Skeletal muscle cell (primary cell): Measurements from ENCODE around the gene FRAS1.

Source experiments
- DNase-seq: peaks from one replicate; pipeline ENCODE4 v3.0.0-alpha.2; 2010; ENCODE audit warnings: low read depth
- H3K4me3 ChIP-seq: 2 replicates; pipeline ENCODE4 v1.5.1; 2011; ENCODE audit warnings: low read depth, mild to moderate bottlenecking, control low read depth, low read length, moderate library complexity

The FRAS1 gene

DNA sequence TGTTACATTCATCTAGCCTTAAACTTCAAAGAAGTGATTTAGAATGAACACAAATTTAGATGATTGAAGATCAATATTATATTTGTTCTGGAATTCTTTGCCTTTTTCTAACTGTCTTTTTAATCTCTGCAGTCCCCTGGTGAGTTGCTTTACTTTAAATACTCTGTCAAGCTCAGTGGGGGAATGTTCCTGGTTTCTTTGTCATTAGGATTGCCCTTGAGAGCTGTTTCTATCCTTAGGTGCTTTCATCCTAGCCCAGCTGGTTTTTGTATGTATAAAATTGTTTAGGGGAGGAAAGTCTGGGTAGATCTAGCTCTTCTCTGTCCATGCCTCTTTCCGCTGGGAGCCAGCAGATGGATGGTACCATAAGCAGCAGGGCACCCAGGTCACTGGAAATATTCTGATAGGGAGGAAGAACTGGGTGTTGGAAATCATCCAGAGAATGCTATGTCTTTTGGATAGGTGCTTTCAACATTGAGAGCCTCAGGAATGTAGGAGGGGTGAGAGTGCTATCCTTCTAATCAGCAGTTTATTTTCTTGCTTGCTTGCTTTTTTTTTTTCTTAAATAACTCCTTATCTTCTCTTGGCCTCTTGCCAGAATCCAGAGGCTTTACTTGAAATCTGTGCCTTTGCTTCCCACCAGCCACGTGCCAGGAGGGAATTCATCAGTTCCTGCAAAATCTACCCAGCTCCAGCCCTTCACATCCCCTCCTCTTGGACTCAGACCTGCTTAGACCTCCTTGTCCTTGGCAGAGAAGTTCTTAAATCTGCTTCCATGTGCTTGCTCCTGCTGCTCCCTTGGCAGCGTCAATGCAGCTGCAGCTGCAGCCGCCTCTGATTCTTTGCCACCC is 279.2 kb downstream of the FRAS1 start:
- no peak for DNase-seq

DNA sequence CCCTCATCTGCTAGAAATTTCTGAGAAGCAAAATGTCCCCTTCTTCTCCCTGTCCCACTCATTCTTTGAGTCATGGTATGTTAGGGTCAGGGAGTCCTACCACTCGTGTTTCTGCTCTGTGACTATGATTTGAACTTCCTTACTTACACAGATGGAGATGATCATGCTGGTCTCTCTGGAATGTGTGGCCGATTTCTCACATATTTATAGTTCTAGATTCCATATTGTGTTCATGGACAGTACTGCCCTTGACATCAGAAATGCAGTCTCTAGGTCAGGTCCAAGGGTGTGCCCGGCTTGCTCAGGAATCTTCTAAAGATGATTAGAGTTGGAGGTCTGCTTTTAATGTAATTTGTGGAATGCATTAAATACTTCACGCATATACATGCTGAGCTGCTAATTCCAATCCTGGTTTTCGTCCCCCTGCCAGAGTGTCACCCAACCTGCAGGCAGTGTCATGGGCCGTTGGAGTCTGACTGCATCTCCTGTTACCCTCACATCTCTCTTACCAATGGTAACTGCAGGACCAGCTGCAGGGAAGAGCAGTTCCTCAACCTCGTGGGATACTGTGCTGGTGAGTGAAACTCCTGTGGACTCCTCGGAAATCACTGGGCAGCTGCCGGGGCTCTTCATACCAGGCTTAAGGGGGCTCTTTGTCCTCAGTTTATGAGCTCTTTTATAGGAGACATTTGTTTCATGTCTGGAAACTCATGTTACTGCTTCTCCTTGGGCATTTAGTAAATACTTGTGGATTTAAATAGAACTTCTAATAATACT is 280.3 kb downstream of the FRAS1 start:
- no peak overlapping the region for H3K4me3 ChIP-seq
- no peak for DNase-seq

More for the DNA sequence above, 279.2 kb downstream of the FRAS1 start:
- no peak overlapping the region for H3K4me3 ChIP-seq

DNA sequence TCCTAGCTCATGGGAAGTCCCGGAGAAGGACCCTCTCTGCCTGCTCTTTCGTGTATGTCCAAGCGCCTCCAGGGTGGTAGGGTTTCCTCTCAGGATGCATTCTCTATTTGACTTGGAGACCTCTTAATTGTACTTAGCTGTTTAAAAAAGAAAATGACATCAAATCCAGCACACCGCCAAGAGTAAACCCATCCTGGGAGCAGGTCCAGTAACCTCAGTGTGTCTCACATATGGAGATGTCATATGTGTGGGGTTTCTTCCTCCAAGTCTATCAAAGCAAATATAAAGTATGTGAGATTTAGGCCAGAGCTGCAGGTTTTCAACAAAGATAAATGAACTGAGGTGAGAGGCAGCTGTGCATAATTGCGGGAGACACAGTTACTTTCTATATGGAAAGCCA is 285.0 kb downstream of the FRAS1 start:
- no peak overlapping the region for H3K4me3 ChIP-seq
- no peak for DNase-seq

DNA sequence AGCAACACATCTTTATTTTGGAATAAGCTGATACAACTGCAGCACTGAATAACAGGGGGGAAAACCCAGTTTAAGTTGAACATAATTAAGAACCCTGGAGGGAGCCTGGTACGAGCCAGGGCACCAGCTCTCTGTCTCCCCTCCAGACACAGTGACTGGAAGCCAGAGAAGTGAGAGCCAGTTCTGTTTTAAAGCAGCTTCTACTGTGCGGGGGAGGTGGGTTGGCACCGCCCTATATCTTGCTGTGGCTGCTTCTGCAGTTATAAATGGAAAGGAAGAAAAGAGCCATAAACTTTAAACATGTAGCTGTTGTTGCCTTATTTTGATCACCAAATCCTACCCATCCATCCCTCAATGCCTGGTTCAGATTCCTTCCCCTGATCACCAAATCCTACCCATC is 286.6 kb downstream of the FRAS1 start:
- H3K4me3 ChIP-seq: no peak overlapping the region
- DNase-seq: no peak

DNA sequence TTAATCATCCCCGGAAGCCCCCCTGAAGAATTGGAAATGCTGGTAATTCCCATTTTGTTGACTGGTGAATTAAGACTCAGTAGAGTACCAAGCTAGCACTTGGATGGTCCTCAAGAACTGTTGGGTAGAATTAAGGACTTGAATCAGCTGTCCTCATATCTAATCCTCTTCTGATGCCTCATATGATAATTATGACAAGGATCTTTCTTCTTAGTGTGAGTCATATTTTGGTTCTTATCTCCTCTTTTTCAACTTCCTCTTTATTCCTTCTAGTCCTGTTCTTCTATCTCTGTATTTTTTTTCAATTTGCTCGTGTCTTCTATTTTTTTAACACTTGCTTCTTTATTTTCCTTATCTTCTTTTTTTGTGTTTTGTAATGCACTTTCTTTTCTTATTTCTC is 288.1 kb downstream of the FRAS1 start:
- DNase-seq: no peak
- no peak overlapping the region for H3K4me3 ChIP-seq

DNA sequence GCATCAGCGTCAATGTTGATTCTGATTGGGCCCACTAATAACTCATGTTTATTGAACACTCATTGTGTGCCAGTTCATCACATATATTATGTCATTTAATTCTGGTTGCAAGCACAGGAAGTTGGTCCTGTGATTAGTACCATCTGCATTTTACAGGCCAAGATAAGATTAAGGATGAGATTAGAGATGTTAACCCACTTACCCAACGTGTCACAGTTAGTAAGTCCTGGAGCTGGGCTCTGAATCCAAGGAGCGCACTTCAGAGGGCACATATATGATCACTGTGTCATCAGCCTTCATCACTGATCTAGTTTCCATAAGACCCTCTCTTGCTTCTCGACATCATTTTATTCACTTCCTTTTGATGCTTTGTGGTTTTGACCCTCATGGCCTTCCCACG is 289.1 kb downstream of the FRAS1 start:
- no peak for DNase-seq

DNA sequence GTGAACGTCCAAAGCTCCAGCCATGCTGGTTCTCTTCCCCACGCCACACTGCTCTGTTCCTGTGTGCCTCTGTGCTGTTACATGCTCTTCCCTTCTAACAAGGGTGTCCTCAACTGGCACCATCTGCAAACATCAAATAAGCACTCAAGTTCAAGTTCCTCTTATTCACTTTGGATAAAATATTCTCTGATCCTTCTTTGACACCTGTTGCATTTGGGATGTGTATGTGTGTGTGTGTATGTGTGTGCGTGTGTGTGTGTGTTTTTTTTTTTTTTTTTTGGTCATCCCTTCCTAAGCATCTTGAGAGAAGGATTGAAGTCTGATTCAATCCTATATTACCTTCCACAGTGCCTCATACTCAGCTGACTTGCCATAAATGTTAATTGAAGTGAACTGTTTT is 290.4 kb downstream of the FRAS1 start:
- H3K4me3 ChIP-seq: no peak overlapping the region
- no peak for DNase-seq

More for the DNA sequence above, 289.1 kb downstream of the FRAS1 start:
- H3K4me3 ChIP-seq: no peak overlapping the region

DNA sequence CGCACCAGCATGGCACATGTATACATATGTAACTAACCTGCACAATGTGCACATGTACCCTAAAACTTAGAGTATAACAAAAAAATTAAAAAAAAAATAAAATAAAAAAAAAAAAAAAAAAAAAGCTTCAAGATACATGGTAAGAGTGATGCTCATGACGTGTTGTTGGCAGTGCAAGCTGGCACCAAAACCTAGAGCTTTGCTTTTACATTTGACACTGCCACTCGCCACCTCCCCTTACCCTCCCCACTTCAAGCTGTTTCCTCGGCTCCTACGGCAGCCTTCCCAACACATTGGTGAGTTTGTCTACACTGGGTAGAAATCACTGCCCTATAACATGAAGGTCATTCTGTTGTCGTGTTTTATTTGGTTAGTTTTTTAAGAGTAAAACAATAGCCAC is 296.8 kb downstream of the FRAS1 start:
- DNase-seq: no peak
- no peak overlapping the region for H3K4me3 ChIP-seq

DNA sequence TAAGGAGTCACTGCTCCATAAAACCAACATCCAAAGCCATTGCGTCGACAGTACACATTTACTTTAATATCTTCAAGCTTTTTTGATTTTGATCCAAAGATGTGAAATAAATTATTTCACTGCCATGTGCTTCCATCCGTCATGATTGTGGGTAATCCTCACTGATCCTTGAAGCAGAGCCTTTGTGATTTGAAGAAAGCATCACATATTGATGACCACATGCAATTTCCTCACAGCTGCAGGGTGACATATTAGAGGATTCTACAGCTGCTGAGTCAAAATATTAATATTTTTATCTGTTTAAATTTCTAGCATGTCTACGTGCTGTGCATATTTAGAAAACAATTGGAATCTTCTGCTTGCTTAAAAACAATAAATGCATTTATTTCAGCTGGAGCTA is 297.7 kb downstream of the FRAS1 start:
- no peak for DNase-seq
- H3K4me3 ChIP-seq: no peak overlapping the region

DNA sequence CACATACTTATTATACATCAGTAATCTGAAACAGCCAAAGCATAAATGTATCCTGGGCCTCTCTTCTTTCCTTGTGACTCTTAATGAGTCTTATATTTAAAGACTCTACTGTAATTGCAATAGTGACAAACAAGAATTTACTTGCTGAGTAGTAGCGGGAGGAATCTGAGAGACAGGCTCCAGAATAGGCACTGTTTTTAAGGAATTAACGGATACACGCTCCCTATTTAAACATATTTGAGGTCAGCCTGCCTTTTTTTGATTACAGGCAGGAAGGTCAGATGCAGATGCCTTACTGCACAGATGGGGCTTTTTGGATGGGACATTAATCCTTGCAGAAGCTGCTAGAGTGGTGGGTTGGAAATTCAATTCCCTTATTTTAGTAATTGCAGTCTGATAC is 298.2 kb downstream of the FRAS1 start:
- no peak overlapping the region for H3K4me3 ChIP-seq
- no peak for DNase-seq

DNA sequence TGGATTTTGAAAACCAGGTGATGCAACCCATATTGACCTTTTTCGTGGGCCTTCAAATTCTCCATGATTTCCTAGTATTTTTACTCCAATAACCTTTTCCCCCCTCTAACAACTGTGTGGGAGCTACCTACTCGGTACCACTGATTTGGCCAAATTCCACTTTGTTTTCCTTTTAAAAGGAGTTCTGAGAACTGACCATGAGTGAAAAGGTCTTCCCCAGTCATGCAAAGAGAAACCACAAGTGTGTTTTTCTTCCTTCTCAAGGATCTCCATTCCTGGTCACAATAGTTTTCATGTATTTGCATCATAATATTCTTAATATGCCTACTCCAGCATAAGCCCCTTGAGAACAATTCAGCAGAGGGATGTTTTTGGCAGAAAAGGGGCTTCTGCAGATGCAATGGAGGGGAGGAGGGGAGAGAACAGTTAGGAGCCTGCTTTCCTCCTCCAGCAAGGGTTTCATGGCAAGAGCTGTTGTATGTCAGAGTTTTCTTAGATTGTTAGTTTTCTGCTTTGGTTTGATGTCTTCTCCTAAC is 299.2 kb downstream of the FRAS1 start:
- DNase-seq: no peak

DNA sequence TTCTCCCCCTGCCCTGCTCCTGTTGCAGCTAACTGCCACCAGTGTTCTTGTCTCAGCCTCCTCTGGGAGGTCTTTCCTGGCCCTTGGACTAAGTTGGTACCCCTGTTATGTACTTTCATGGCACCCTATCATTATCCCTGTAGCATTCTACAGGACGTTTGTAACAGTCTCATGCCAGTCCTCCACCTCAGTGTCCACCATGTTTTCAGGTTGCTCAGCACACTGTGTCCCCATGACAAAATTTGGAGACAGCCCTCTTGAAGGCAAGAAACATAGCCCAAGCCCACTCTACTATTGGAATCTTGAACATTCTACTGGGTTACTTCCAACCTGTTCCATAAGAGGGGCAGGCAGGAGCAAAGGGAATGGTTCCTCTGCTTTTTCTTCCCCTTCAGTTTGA is 300.0 kb downstream of the FRAS1 start:
- no peak overlapping the region for H3K4me3 ChIP-seq

More for the DNA sequence above, 299.2 kb downstream of the FRAS1 start:
- no peak overlapping the region for H3K4me3 ChIP-seq

DNA sequence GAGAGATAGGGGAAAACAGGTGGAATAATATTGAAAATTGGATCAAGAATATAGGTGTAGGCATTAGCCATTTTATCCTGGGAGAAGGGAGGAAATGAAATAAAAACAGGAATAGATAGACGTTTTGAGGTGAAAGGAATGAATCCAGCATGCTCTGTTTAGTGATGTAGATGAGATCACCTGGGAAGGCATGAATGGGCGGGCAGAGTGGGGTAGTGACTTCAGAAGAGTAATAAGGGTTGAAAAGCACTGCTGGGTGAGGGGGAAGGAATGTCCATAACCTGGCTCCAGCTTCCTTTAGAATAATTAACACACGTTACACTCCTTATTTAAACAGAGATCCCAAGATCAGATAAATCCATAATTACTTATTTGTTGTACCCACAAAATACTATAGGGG is 303.3 kb downstream of the FRAS1 start:
- DNase-seq: no peak
- no peak overlapping the region for H3K4me3 ChIP-seq

More for the DNA sequence above, 300.0 kb downstream of the FRAS1 start:
- no peak for DNase-seq

DNA sequence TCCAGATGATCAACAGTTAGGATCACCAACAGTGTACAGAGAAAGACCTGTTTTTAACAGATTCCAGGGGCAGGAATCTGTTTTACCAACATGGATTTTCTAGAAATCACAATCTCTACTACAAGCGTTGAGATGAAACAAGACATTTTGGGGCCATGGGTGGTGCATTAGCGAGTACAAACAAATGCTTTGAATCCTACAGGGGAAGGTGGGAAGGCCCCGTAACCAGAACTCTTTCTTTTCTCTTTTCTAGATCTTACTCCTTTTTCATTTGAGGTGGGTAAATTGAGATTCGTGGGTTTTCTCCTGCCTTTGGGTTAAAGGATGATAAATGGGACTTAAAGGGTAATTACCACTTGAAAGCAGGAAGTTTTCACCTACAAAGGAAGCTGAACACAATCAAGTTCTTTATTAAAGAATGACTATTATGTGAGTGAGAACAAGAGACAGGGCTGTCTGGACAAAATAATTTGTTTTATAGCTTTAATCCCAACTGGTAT is 304.5 kb downstream of the FRAS1 start:
- no peak for DNase-seq
- no peak overlapping the region for H3K4me3 ChIP-seq

DNA sequence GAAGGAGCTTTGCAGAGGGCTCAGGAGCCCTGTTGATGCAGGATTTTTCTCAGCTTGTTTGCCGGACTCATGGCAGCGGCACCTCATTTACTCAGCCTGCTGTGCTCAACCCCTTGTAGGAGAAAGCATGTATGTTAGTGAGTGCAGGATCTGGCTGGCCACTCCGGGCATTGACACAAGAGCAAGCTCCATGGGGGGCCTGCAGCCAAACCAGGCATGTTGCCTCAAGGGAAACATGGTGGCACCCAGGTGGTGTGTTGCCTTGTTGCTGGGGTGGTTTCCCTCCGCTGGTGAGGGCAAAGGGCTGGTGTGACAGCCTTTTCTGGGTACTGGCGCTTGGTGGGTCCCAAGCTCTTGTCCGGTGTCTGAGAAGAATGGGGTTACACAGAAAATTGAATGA is 305.2 kb downstream of the FRAS1 start:
- no peak for DNase-seq

DNA sequence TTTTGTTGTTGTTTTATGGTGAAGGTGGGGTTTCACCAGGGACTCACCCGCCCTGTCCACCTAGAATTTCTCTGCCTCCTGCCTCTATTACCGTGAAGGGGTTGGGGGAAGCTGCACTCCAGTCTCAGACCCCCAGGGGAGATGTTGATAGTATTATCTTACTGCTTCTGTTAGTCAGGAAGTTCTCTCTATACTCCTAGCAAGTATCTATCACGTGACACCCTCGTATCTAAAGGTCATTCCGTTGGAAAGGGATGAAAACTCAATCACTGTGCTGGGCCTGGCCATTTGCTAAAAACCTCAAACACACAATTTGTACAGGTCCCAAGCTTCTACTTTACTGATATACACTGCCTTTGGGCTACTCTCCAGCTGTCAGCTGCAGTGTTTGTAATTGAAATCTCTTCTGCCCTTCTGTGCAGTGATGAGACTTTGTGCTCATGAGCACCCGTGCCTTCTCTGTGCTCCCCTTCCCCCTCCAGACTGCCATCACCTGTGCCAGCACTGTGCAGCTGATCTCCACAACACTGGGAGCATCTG is 306.0 kb downstream of the FRAS1 start:
- H3K4me3 ChIP-seq: no peak overlapping the region
- DNase-seq: no peak

More for the DNA sequence above, 305.2 kb downstream of the FRAS1 start:
- no peak overlapping the region for H3K4me3 ChIP-seq

DNA sequence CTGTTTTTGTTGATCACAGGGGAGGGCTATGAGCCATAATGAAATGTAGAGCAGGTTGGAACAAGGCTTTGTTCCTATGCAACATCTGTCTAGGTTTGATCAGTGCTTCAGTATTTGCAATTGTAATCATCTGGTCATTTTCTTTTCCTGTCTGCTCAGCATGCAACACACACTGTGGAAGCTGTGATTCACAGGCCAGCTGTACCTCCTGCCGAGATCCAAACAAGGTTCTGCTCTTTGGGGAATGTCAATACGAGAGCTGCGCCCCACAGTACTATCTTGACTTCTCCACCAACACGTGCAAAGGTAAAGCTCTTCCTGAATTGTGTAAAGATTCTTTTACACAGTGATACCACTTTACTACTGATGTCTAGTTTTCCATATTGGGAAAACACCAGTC is 312.6 kb downstream of the FRAS1 start:
- H3K4me3 ChIP-seq: no peak overlapping the region
- peak; percentile 26 for DNase-seq

DNA sequence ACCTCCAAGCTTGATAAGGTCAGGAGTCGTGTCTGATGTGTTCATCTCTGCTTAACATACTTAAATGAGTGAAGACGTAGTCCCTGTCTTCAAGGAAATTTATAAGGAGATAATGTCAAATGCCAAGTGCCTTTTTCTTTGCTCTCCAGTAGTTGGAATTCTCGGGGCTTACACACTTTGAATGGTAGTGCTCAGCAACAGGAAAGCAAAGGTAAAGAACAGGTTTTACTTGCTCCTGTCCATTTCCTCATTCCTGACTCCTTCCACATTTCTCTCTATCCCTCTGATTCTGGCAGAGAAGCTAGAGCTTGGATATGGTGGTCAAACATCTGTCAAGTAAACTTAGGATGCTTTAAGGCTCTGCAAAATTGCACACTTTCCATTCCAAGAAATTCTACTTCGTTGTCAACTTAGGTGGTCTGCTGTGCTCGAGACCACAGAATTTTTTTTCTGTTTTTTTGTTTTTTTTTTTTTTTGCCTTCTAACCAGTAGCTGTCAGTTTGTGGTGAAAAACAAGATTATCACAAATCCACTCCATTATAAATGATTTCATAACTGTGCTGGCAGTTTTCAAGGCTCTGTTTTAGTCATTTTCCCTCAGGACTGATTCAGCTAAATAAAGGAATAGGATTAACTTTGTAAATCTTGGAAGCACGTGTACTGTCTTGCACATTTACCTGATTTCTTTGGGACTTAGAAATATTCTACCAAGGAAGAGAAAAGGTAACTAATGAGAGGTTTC is 313.7 kb downstream of the FRAS1 start:
- H3K4me3 ChIP-seq: no peak overlapping the region
- no peak for DNase-seq

DNA sequence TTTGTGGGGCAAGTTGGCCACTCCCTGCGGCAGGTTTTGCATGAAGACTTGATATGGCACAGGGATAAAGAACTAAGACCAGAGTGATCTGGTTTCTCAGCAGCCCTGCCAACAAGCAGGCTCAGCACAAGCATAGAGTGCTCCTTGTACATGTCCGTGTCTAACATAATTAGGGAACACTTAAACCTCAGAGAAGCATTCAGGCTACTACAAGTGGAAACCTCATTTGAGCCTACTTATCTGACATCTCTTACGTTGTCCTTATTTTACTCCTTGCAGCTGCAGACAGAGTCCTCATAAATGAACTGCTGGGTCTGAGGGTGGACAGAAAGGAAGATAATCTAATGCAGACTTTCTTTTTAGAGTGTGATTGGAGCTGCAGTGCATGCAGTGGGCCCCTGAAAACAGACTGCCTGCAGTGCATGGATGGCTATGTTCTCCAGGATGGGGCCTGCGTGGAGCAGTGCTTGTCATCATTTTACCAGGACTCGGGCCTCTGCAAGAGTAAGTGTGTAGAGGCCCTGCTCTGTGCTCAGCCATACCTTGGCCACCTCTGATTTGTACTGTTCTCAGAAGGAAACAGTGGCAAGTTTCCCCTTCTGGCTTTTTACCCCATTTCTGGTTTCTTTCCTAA is 315.3 kb downstream of the FRAS1 start:
- DNase-seq: no peak
- no peak overlapping the region for H3K4me3 ChIP-seq
